Measurements from ENCODE around the gene ARHGAP26.

The ARHGAP26 gene

DNA sequence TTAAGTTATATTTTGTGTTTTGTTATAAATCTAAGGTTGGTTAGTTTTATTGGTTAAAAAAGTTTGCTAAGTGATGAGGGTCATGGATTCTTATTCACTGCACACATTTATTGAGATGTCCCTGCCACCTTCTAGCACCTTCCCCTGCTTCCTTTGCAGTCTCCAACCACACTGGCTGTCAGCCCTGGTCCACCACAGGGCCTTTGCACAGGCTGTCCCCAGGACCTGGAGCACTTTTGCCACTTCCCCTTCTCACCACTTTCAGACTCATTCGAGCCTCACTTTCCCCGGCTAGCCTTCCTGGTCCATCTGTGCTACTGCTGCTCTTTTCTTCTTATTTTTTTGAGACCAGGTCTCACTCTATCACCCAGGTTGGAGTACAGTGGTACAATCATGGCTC is 45.3 kb downstream of the ARHGAP26 start:
- no peak for DNase-seq

- DNase-seq: no peak
These were observed 46.6 kb downstream of the ARHGAP26 start for GRCh38 chr5:142816531-142817430.

DNA sequence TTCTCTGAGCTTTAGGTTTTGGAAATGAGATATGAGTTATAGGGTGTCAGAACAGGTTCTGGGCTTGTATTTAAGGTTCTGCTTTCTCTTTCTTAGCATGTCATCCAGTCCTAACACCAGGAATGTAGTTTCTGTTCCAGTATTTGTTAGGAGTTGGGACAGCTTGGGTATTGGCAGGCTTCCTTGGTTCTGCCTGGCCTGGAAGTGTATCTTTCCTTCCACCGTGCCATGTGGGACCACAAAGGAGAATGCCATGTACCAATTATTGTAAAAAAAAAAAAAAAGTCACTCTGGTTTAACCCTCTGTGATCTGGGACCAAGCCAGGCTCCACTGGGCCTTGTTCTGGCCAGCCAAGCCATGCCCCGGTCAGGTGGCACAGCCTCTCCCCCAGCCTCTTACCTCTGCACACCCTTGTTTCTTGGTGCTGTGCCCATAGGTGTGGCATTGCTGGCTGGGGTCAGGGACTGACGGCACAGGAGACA is 47.8 kb downstream of the ARHGAP26 start:
- no peak for DNase-seq

- no peak for DNase-seq
These were observed 49.1 kb downstream of the ARHGAP26 start for GRCh38 chr5:142819292-142819691.

DNA sequence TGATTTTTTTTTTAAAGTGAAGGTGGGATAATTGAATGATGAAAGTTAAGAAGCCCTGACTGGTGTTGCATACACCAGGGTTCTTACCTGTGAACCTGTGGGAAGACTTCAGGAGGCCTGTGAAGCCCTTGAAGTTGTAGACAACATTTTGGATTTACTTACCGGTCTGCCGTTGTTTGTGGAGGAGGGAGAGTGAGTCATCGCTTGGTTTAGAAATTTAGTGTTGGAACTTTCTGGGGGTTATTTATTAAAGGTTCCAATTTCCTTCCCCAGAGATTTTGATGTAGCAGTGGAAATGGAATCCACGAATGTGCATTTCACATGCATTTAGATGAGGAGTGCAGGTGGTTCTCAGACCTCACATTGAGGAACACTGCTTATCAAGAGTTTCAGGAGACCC is 49.6 kb downstream of the ARHGAP26 start:
- no peak for DNase-seq

GRCh38 chr5:142820447-142820846 is 50.3 kb downstream of the ARHGAP26 start:
- DNase-seq: no peak

DNA sequence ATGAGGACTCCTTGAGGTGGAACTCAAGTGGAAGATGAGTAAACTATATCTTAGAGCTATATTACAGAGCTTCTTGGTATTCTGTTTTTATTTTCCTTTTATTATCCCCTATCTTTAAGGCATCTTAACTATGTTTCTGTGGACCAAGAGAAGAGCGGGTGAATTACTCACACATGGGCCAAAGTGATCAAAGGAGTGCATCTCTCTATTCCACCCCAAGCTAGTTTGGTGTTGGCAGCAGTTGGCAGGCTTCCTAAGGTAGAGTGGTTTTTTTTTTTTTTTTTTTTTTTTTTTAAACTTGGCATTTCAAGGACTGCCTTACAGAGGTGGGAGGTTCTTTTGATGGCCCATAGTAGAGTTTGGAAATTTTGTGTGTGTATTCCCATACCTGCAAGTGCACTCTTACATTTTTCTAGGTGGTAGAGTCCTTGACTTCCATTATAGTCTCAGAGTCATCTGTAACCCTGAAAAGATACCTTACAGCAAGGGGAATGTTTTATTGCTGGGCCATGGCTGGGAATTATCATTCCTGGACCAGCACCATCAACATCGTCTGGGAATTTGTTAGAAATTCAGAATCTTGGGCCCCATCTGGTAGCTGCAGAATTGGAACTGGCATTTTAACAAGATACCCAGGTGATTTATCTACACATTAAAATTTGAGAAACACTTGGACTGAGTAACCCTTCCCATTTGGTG is 51.0 kb downstream of the ARHGAP26 start:
- DNase-seq: no peak

DNA sequence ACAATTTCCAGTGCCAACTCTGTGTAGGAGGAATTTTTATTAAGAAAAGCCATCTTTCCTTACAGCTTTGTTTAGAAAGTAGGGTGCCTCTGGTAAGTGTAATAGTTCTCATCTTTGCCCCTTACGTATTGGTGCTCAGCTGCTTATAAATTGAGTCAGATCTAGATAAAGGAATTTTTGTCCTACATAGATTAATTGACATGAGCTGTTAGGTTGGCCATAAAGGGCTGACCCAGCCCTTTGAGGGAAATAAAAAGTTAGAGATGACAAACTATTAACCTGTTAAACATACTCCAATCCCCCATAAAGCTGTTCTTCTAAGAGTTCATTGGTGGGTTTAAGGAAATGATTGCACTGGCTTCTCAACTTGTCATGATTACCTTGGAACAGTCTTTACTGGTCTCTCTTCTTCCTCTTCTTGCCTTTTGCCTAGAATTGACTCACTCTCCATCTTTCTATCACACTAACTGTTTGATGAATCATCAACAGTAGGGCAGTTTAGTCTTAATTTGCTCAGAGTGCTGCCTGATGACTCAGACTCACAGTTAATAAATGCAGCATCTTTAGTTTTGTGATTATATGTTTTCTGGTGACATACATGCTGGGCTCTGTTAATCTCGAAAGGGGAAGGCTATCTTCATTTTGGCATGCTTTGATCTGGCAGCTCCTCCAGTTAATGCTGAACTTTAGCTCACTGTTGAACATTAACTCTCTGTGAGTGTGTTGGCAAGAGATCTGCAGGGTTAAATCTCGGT is 51.7 kb downstream of the ARHGAP26 start:
- no peak for DNase-seq

- DNase-seq: no peak
These were observed 52.9 kb downstream of the ARHGAP26 start for GRCh38 chr5:142823126-142823525.

DNA sequence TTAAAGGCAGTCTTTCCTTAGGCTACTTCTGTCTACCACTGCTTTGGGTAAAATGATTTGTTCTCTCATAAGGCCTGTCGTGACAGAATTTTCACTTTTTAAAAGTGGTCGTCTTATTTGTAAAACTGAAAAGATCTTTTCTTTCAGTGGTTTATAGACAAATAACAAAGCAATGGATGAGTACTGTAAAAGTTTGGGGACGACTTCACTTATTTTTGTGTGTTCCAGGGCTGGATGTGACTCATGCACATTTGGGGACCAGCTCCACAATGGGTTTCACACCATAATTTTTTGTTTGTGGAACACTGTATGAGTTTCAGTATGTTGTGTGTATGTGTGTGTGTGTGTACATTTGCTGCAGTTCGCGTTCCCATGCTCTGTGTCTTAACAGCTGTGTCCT is 53.6 kb downstream of the ARHGAP26 start:
- no peak for DNase-seq

- DNase-seq: no peak
These were observed 54.2 kb downstream of the ARHGAP26 start for GRCh38 chr5:142824391-142824790.

DNA sequence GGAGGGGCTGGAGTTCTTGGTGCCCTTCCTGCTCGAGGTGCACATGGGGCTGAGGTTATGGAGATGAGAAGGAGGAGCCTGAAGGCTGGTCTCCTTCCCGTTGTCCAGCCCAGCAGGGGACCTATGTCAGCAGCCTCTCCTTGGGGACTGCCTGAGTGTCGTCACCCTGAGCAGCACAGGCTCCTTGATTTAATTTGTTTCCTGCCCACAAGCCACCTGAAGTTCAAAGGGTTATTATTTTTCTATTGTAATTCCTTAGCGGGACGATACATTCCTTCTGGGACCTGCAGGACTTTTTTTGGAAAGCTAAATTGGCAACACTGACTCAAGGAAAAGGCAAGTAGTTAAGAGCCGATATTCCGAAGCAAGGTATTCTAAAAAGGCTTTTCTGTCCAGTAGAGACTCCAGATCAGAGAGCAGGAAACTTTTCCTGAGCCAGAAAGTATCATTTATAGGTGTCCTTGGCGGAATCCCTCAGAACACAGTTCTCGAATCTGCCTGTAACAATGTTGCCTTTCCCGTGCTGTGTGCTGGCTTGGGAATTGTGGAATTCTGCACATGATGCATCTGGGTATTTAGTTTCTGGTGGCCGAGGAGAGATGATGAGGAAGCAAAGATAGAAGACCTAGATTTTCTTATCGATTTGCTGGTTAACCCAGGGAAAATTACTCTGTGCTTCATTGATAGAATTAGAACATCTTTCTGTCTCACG is 55.4 kb downstream of the ARHGAP26 start:
- DNase-seq: no peak

- DNase-seq: no peak
These were observed 55.9 kb downstream of the ARHGAP26 start for GRCh38 chr5:142826093-142826492.

- DNase-seq: no peak
These were observed 56.7 kb downstream of the ARHGAP26 start for GRCh38 chr5:142826741-142827492.

- DNase-seq: no peak
These were observed 57.9 kb downstream of the ARHGAP26 start for GRCh38 chr5:142827934-142828576.

DNA sequence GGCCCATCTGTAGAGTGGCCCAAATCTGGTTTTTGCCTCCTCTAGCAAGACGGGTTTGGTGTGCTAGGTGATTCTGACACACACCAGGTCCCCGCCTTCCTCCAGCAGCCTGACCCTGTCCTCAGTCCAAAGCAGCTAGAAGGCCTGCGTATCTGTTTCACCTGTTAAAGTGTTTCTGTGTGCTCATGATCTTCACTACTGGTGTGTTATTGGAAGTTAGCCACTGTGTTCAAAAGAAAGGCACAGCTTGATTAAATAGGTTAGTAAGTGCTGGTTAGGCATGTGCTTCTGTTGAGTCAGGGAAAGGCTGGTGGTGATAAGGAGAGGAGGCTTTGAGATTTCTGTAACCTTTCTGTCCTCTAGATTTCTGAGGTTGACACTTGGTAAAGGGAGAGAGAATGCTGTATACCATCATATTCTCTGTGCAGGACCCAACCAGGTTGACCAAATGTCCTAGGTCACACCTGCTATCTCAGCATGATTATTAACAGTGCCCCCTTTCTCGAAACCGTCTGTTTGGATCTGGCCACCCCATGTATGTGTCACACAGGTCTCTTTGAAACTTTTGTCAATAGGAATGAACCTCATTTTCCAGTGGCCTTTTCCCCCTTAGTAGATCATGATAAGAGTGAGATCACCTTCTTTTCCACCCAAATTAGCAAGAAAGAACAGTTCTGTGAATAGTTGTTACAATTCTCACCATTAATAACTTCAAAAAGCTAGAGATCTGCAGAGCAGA is 58.8 kb downstream of the ARHGAP26 start:
- DNase-seq: no peak

- DNase-seq: no peak
These were observed 59.6 kb downstream of the ARHGAP26 start for GRCh38 chr5:142829801-142830220.

- DNase-seq: no peak
These were observed 60.2 kb downstream of the ARHGAP26 start for GRCh38 chr5:142830241-142831008.

- no peak for DNase-seq
These were observed 60.8 kb downstream of the ARHGAP26 start for GRCh38 chr5:142831009-142831383.

DNA sequence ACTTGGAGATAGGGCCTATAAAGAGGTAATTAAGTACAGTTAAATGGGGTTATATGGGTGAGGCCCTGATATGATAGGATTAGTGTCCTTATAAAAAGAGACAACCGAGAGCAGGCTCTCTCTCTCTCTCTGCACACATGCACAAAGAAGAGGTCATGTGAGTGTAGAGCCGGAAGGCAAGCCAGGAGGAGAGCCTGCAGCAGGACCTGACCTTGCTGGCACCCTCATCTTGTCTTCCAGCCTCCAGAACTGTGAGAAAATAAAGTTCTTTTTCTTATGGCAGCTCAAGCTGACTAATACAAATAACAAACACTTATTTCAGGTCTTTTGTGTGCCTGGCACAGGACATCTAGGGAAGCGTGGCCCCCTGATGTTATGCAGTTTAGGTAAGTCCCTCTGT is 62.1 kb downstream of the ARHGAP26 start:
- no peak for DNase-seq

All from NCI-H1436 treated with DMSO at 0.1 percent for 48 hours (cell line).